GM18507 (cell line): ENCODE measurements around the gene ZXDC.

Source experiments
- DNase-seq: peaks from one replicate; pipeline ENCODE4 v3.0.0; 2011; ENCODE audit warnings: low read depth; ENCODE audit not compliant: insufficient read length; ENCODE audit errors: extremely low spot score
- FAIRE-seq: peaks from 2 replicates; lab custom pipeline; 2011; peaks lifted over from hg19 to GRCh38; lab: Jason Lieb, UNC

The ZXDC gene

GRCh38 chr3:126424039-126424717 lies 51.5 kb downstream of the ZXDC start:
- FAIRE-seq: no peak
- no peak for DNase-seq

- FAIRE-seq: no peak
These were observed 52.3 kb downstream of the ZXDC start for GRCh38 chr3:126423191-126424038.

GRCh38 chr3:126422571-126423091 lies 53.1 kb downstream of the ZXDC start:
- FAIRE-seq (no peak), DNase-seq (no peak)

More at GRCh38 chr3:126423191-126424038, 52.3 kb downstream of the ZXDC start:
- DNase-seq: no peak

- FAIRE-seq (no peak), DNase-seq (no peak)
These were observed 53.6 kb downstream of the ZXDC start for GRCh38 chr3:126422121-126422520.

GRCh38 chr3:126421573-126422119 lies 54.0 kb downstream of the ZXDC start:
- FAIRE-seq (no peak), DNase-seq (no peak)

- no peak for FAIRE-seq
- DNase-seq: no peak
These were observed 55.6 kb downstream of the ZXDC start for GRCh38 chr3:126419886-126420786.

- FAIRE-seq: no peak
These were observed 56.5 kb downstream of the ZXDC start for GRCh38 chr3:126419151-126419703.

GRCh38 chr3:126418661-126419131 lies 57.0 kb downstream of the ZXDC start:
- FAIRE-seq (no peak), DNase-seq (no peak)

More at GRCh38 chr3:126419151-126419703, 56.5 kb downstream of the ZXDC start:
- DNase-seq: no peak

GRCh38 chr3:126417981-126418530 lies 57.6 kb downstream of the ZXDC start:
- DNase-seq (no peak), FAIRE-seq (no peak)

GRCh38 chr3:126417515-126417914 lies 58.2 kb downstream of the ZXDC start:
- DNase-seq (no peak), FAIRE-seq (no peak)

GRCh38 chr3:126416943-126417342 lies 58.7 kb downstream of the ZXDC start:
- DNase-seq (no peak), FAIRE-seq (no peak)

GRCh38 chr3:126415661-126416591 lies 59.8 kb downstream of the ZXDC start:
- FAIRE-seq (no peak), DNase-seq (no peak)

GRCh38 chr3:126414961-126415660 lies 60.6 kb downstream of the ZXDC start:
- DNase-seq: no peak
- FAIRE-seq: no peak

GRCh38 chr3:126414406-126414805 lies 61.3 kb downstream of the ZXDC start:
- FAIRE-seq (no peak), DNase-seq (no peak)

GRCh38 chr3:126413693-126414080 lies 62.0 kb downstream of the ZXDC start:
- DNase-seq (no peak), FAIRE-seq (no peak)

GRCh38 chr3:126412841-126413692 lies 62.6 kb downstream of the ZXDC start:
- DNase-seq (no peak), FAIRE-seq (no peak)
